ENCODE data around the gene VIPAS39. TPM values are rescaled to one million over a fixed set of nuclear protein-coding genes. Genes with fewer than 3 reads are reported as not detected.

The VIPAS39 gene
- total and polyA plus RNA-seq, 9 of the 15 experiments (the other 6 are each of a cell fraction or from before 2014, with no cell fraction given), result 5.7 to 25.6 (median 9.9) TPM

- Histone ChIP-seq H4K20me1 (replicated peaks; ENCODE audit: control insufficient read depth, insufficient read depth, low read length) (no peaks in the 10 kb centered on the region), H3K4me2 (ENCODE audit: insufficient read depth, low read length) (no peak overlapping the region), H3K79me2 (ENCODE audit: control insufficient read depth, insufficient read depth, low read length) (no peaks in the 10 kb centered on the region), H3K9me3 (replicated peaks; ENCODE audit: control insufficient read depth, insufficient read depth, low read depth, low read length) (no peaks in the 10 kb centered on the region), H3K9me1 (ENCODE audit: control insufficient read depth, insufficient read depth, low read length) (no peaks in the 10 kb centered on the region), H3K4me3 (no peak overlapping the region), H3K27ac (ENCODE audit: extremely low read depth, low read depth, low read length) (no peak overlapping the region), H2AFZ (ENCODE audit: low read depth, low read length) (no peak overlapping the region), H3K36me3 (ENCODE audit: control insufficient read depth, insufficient read depth, low read length) (peaks cover 26% of the 10 kb centered on the region; the same call in 2 of the 3 replicates), H3K9ac (ENCODE audit: insufficient read depth in 1 of 2, low read depth in 2 of 2, low read length in 2 of 2) (no peak overlapping the region), H3K4me1 (replicated peaks in 1 of 2; ENCODE audit: control insufficient read depth in 2 of 2, insufficient read depth in 2 of 2, low read length in 2 of 2) (no peaks in the 10 kb centered on the region), H3K27me3 (ENCODE audit: control insufficient read depth in 2 of 2, insufficient read depth in 2 of 2, low read length in 2 of 2) (no peaks in the 10 kb centered on the region)
- BruUV-seq (replicated peaks), result no TSS peak
- WGBS (ENCODE audit: insufficient coverage, low coverage, missing lambda C conversion rate), result 92% methylated on average over 4 of the region's 4 CpGs
- in situ Hi-C loops (cut with MboI), result no loop called here
- DNase-seq (ENCODE audit: extremely low read depth in 1 of 4, low spot score in 3 of 4) (no peak), FAIRE-seq (no peak), ATAC-seq (no peak)
- POLR2A ChIA-PET, result no interaction called here
- CTCF ChIA-PET (ENCODE audit: low intra/inter-chr PET ratio), result no interaction called here
- TF ChIP-seq ZNF143 (CRISPR knock-in tag; IDR thresholded peaks at IDR 0.05), result no peak
- TF ChIP-seq ZNF121 (CRISPR knock-in tag; conservative IDR thresholded peaks at IDR 0.05), result peak; percentile 23; the same call in 1 of the 2 replicates
- TF ChIP-seq ZNF407 (IDR thresholded peaks at IDR 0.05; ENCODE audit: low read depth), result no peak
- TF ChIP-seq RBFOX2 (IDR thresholded peaks at IDR 0.05; ENCODE audit: low read depth, low read length), result no peak
- no peak for TF ChIP-seq OTX1 (CRISPR knock-in tag; IDR thresholded peaks at IDR 0.05)
- no peak for TF ChIP-seq FOXJ2 (tag; IDR thresholded peaks at IDR 0.05)
- intact Hi-C loops (cut with micrococcal nuclease), result no loop called here
These were observed 17.5 kb downstream of the VIPAS39 start for GRCh38 chr14:77439861-77440260.
